Mesothelial cell of epicardium (in vitro differentiated cells): Measurements from ENCODE around the gene MXD4. TPM values are rescaled to one million over a fixed set of nuclear protein-coding genes. Genes with fewer than 3 reads are reported as not detected.

Experiments
- DNase-seq, 2 experiments: peaks; one replicate each; pipeline ENCODE4 v3.0.0; 2021; ENCODE audit warnings: low spot score in 2 of 2; ENCODE audit not compliant: unreplicated experiment in 2 of 2
- H3K27ac Mint-ChIP-seq: 2 replicates; pipeline ENCODE4 v1.8.0; 2021; ENCODE audit warnings: mixed read lengths
- H3K27me3 Mint-ChIP-seq: 2 replicates; pipeline ENCODE4 v1.8.0; 2021; ENCODE audit warnings: low read depth, mixed read lengths
- H3K36me3 Mint-ChIP-seq: 2 replicates; pipeline ENCODE4 v1.8.0; 2021; ENCODE audit warnings: mixed read lengths
- H3K4me1 Mint-ChIP-seq: 2 replicates; pipeline ENCODE4 v1.8.0; 2021; ENCODE audit warnings: mixed read lengths
- H3K4me3 Mint-ChIP-seq: 2 replicates; pipeline ENCODE4 v1.8.0; 2021; ENCODE audit warnings: mild to moderate bottlenecking, moderate library complexity, mixed read lengths
- H3K9me3 Mint-ChIP-seq: 2 replicates; pipeline ENCODE4 v1.8.0; 2021; ENCODE audit warnings: mixed read lengths
- total RNA-seq: library from RNA; stranded (reverse); gene quantifications from 3 replicates; pipeline ENCODE4 v1.2.1, GENCODE V29; 2021
- TF ChIP-seq, protein P1 (sequence below): fragments of 200-600 bp; sonication (generic); IDR thresholded peaks from one replicate; pipeline ENCODE4 v1.5.0; 2021; ENCODE audit warnings: antibody characterized with exemption; ENCODE audit not compliant: unreplicated experiment

MXD4 gene
- total RNA-seq, 1 donor from 2014 or later, result 104 TPM

DNA sequence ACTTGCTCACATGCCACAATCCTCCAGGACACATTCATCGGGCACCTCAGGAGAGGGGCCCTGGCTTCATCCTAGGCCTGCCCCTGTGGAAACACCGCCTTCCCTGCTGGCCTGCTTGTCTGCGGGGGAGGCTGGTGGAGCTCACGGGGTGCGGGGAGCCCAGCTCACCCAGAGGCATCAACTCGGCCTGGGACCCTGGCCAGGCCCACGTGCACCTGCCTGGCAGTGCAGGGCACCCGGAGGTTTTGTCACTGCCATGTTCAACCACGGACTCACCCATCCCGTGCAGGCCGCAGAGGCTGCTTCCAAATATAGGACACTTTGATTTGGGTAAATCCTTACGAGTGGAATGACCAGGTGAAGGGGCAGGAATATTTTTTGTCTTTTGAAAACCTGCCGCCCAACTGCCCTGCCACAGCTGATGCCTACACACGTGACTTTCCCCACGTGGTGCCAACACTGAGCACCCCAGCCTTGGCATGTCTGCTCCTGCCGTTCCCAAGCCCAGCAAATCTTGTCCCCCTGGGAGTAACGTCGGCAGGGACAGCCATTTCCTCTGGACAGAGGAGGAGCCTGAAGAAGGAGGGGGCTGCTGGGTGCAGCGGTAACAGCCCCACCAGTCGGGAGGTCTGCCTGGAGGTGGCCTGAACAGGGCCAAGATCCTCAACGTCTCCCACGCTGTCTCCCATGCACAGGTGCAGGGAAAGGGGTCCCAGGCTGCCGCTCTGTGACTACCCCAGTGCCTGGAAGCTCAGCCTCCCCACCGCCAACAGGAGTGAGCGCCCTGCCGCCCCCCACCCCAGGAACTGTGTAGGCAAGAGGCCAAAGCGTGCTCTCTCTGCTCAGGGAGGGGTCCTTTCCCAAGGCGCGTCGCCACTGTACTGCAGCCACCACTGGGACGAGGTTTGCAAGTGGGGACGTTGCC lies 8.5 kb downstream of the MXD4 start:
- Mint-ChIP-seq H3K27ac (peak overlapping the region; percentile 27), H3K27me3 (no peaks in the 10 kb centered on the region), H3K4me3 (no peak overlapping the region), H3K9me3 (no peaks in the 10 kb centered on the region), H3K36me3 (peaks cover 12% of the 10 kb centered on the region), H3K4me1 (peaks cover 15% of the 10 kb centered on the region)
- TF ChIP-seq, protein P1, sequence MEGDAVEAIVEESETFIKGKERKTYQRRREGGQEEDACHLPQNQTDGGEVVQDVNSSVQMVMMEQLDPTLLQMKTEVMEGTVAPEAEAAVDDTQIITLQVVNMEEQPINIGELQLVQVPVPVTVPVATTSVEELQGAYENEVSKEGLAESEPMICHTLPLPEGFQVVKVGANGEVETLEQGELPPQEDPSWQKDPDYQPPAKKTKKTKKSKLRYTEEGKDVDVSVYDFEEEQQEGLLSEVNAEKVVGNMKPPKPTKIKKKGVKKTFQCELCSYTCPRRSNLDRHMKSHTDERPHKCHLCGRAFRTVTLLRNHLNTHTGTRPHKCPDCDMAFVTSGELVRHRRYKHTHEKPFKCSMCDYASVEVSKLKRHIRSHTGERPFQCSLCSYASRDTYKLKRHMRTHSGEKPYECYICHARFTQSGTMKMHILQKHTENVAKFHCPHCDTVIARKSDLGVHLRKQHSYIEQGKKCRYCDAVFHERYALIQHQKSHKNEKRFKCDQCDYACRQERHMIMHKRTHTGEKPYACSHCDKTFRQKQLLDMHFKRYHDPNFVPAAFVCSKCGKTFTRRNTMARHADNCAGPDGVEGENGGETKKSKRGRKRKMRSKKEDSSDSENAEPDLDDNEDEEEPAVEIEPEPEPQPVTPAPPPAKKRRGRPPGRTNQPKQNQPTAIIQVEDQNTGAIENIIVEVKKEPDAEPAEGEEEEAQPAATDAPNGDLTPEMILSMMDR, result no peak
- peak in 1 of 2 experiments; percentile 15 for DNase-seq

DNA sequence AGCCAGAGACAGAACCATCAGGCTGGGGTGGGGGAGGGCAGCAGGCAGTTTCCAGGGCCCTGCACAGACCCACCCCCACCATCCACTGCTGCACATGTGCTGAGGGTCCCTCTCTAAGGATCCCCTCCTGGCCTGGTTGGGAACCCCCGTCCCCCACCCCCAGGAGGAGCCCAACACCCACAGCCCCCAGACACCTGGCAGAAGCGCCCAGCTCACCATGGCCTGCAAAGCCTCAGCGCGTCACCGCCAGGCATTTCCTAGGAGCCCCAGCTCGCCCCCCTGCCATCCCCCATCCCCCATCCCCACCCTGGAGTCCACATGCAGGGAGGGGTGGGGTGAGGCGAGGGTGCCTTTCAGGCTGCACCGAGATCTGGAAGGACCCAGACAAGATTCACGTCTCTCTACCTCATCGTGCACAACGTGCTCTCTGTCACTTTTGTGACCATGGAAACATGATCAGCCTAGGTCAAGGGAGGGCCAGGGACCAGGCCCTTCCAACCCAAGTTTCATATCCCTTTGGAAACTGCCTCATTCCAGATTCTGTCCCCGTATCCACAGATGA lies 9.3 kb downstream of the MXD4 start:
- Mint-ChIP-seq H3K27ac (peak overlapping the region; percentile 27), H3K36me3 (peaks cover 12% of the 10 kb centered on the region), H3K9me3 (no peaks in the 10 kb centered on the region), H3K27me3 (no peaks in the 10 kb centered on the region), H3K4me3 (no peak overlapping the region), H3K4me1 (peaks cover 15% of the 10 kb centered on the region)
- TF ChIP-seq, protein P1, result no peak
- peak in 1 of 2 experiments; percentile 11 for DNase-seq

DNA sequence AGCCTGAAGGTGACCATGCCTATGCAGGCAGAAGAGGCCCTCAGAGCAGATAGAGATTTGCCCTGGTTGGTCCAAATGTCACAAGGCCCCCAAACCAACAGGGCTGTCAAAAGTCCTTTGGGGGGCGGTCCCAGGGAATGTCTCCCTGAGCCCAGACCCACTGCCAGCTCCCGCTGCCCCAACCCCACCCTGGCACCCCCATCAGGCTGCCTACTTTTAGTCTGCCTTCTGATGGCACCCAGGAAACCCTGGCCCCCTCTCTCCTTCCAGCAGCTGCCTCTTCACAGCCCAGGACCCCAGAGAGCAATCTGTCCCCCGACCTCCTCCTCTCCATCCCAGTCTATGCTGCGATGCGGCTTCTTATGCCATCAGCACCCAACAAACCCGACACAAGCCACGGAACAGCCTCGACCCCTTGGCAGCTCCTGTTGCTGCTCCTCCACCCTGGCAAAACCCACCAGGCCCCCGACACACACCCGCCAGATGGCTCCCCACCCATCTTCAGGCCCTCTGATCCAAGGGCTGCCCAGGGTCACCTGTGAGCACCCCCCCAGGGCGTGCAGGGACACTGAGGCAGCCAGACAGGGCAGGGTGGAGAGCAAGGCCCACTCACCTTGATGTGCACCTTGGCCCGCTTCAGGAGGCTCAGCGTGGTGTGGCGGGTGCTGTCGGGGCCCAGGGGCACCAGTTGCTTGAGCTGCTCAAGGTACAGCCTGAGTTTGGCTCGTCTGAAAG lies 9.9 kb downstream of the MXD4 start:
- H3K9me3 Mint-ChIP-seq, result no peaks in the 10 kb centered on the region
- no peak overlapping the region for H3K27ac Mint-ChIP-seq
- no peak overlapping the region for H3K4me3 Mint-ChIP-seq
- TF ChIP-seq, protein P1, result no peak
- H3K27me3 Mint-ChIP-seq, result no peaks in the 10 kb centered on the region
- H3K4me1 Mint-ChIP-seq, result peaks cover 13% of the 10 kb centered on the region
- H3K36me3 Mint-ChIP-seq, result peaks cover 12% of the 10 kb centered on the region
- DNase-seq, result peak in 1 of 2 experiments; percentile 18

GRCh38 chr4:2251073-2251794 lies 10.7 kb downstream of the MXD4 start:
- Mint-ChIP-seq H3K27ac (no peak overlapping the region), H3K36me3 (peaks cover 12% of the 10 kb centered on the region), H3K27me3 (no peaks in the 10 kb centered on the region), H3K9me3 (no peaks in the 10 kb centered on the region), H3K4me1 (peaks cover 10% of the 10 kb centered on the region), H3K4me3 (no peak overlapping the region)
- TF ChIP-seq, protein P1, result no peak
- peak in 1 of 2 experiments; percentile 35 for DNase-seq
